ENCODE data around the gene FOXC1. TPM values are rescaled to one million over a fixed set of nuclear protein-coding genes. Genes with fewer than 3 reads are reported as not detected.

FOXC1 gene
- total RNA-seq, 1 experiment from 2014 or later, result not detected

DNA sequence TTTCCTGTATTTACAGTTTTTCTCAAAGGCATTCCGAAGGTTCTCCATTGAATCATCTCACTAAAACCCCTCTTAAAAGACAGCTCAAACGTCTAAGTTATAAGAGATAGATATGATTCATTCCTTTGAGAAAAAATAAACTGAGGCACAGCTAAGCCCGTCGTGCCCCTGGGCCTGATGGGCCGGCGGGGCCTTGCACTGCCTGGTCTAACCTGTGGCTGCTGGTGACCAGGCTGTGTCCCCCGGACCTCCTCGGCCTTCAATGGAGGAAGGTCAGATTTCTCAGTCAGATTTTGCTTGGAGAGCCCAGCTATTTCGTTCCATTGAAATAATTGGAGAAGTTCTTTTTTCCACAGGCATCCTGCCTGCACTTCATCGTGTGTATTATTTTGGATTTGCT is 11.3 kb upstream of the FOXC1 start:
- Histone ChIP-seq H4K20me1 (ENCODE audit: insufficient read depth, low read depth, low read length) (no peaks in the 10 kb centered on the region; the same call in 1 of the 2 replicates), H3K9ac (ENCODE audit: low read length) (no peak overlapping the region), H3K27me3 (ENCODE audit: low read length) (no peaks in the 10 kb centered on the region), H3K9me2 (replicated peaks; ENCODE audit: insufficient read depth, low read length) (no peaks in the 10 kb centered on the region), H2AFZ (ENCODE audit: low read length) (no peak overlapping the region), H3K4me1 (ENCODE audit: low read length) (no peaks in the 10 kb centered on the region), H3K4me2 (ENCODE audit: low read depth, low read length, poor library complexity, severe bottlenecking) (no peak overlapping the region), H3K27ac (ENCODE audit: low read length) (no peak overlapping the region), H3K79me2 (ENCODE audit: low read length) (no peaks in the 10 kb centered on the region), H3K36me3 (ENCODE audit: insufficient read depth, low read length) (no peaks in the 10 kb centered on the region), H3K9me3 (ENCODE audit: low read length) (no peaks in the 10 kb centered on the region), H3K4me3 (ENCODE audit: low read length) (no peak overlapping the region)
- no peak for DNase-seq

DNA sequence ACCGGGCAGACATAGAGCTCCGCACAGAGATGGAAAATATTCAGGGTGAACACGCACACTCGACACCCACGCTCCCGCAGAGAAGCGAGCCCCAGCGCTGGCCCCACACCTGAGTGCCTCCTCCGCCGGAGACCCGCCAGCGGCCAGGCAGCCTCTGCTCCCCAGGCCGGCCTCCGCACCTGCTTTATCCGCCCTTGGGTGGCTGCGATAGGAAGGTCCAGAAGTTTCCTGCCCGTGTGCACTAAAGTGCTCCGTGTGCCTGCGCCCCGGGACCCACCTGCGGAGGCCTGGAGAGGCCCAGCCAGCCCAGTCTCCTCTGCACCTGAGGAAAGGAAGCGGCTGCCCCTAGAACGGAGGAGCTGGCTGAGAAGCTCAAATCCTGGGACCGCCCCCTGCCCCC is 10.8 kb upstream of the FOXC1 start:
- Histone ChIP-seq H3K36me3 (ENCODE audit: insufficient read depth, low read length) (no peaks in the 10 kb centered on the region), H4K20me1 (ENCODE audit: insufficient read depth, low read depth, low read length) (no peaks in the 10 kb centered on the region; the same call in 1 of the 2 replicates), H3K9ac (ENCODE audit: low read length) (no peak overlapping the region), H3K79me2 (ENCODE audit: low read length) (no peaks in the 10 kb centered on the region), H3K27ac (ENCODE audit: low read length) (no peak overlapping the region), H3K4me2 (ENCODE audit: low read depth, low read length, poor library complexity, severe bottlenecking) (no peak overlapping the region), H3K9me2 (replicated peaks; ENCODE audit: insufficient read depth, low read length) (no peaks in the 10 kb centered on the region), H2AFZ (ENCODE audit: low read length) (no peak overlapping the region), H3K27me3 (ENCODE audit: low read length) (no peaks in the 10 kb centered on the region), H3K4me3 (ENCODE audit: low read length) (no peak overlapping the region), H3K4me1 (ENCODE audit: low read length) (no peaks in the 10 kb centered on the region), H3K9me3 (ENCODE audit: low read length) (no peaks in the 10 kb centered on the region)
- no peak for DNase-seq

DNA sequence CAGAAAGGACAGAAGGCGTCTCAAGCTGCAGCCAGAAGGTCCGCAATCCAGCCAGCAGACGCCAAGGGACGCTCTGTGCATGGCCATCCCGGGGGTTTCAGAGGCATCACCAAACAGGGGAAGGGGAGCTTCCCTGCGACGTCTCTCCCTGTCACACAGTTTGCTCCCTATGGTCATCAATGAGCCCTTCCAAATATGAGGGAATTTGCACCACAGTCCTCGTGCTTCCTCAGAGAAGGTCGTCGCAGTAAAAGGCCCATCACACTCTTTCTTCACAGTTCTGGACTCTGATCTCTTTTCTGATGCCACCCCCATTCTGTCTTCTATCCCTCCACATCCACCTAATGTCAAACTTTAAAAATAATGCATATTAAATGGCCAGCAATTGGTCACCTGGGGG is 10.2 kb upstream of the FOXC1 start:
- no peak overlapping the region for H2AFZ ChIP-seq (ENCODE audit: low read length)
- H3K4me1 ChIP-seq (ENCODE audit: low read length), result no peaks in the 10 kb centered on the region
- H3K36me3 ChIP-seq (ENCODE audit: insufficient read depth, low read length), result no peaks in the 10 kb centered on the region
- H3K9ac ChIP-seq (ENCODE audit: low read length), result no peak overlapping the region
- H3K27me3 ChIP-seq (ENCODE audit: low read length), result no peaks in the 10 kb centered on the region
- no peak overlapping the region for H3K4me3 ChIP-seq (ENCODE audit: low read length)
- H3K9me3 ChIP-seq (ENCODE audit: low read length), result no peaks in the 10 kb centered on the region
- no peaks in the 10 kb centered on the region; the same call in 1 of the 2 replicates for H4K20me1 ChIP-seq (ENCODE audit: insufficient read depth, low read depth, low read length)
- no peaks in the 10 kb centered on the region for H3K79me2 ChIP-seq (ENCODE audit: low read length)
- H3K4me2 ChIP-seq (ENCODE audit: low read depth, low read length, poor library complexity, severe bottlenecking), result no peak overlapping the region
- H3K27ac ChIP-seq (ENCODE audit: low read length), result no peak overlapping the region
- no peak for DNase-seq
- H3K9me2 ChIP-seq (replicated peaks; ENCODE audit: insufficient read depth, low read length), result no peaks in the 10 kb centered on the region

DNA sequence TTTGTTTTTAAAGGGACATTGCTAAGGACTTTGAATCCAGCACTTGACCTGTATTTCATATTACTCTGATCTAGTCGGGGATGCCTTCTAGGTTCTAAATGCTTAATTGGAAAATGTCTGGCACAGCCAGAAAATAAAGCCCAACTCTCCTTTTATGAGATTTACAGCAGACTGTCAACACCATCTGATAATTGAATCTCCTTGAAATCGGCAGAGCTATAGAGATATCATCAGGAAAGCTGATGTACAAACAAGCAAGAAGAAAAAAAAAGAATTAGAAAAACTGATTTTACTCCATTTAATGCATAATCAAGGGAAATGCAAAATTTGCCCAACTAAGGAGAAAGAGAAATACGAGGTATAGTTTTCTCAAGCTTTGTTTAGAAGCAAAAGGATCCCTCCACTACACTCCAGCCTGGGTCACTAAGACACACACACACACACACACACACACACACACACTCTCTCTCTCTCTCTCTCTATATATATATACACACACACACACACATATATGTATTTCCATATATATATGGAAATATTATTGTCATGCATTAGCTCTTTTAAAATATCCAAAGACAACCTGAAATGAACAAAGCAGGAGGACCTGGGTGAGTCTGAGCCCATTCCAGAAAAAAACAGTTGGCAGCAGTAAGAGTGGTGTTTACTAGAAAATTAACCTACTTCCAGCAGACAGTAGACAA is 9.5 kb upstream of the FOXC1 start:
- no peaks in the 10 kb centered on the region for H3K4me1 ChIP-seq (ENCODE audit: low read length)
- no peak overlapping the region for H3K9ac ChIP-seq (ENCODE audit: low read length)
- H2AFZ ChIP-seq (ENCODE audit: low read length), result no peak overlapping the region
- no peaks in the 10 kb centered on the region; the same call in 1 of the 2 replicates for H4K20me1 ChIP-seq (ENCODE audit: insufficient read depth, low read depth, low read length)
- H3K36me3 ChIP-seq (ENCODE audit: insufficient read depth, low read length), result no peaks in the 10 kb centered on the region
- no peak overlapping the region for H3K27ac ChIP-seq (ENCODE audit: low read length)
- no peak overlapping the region for H3K4me3 ChIP-seq (ENCODE audit: low read length)
- no peak for DNase-seq
- H3K4me2 ChIP-seq (ENCODE audit: low read depth, low read length, poor library complexity, severe bottlenecking), result no peak overlapping the region
- no peaks in the 10 kb centered on the region for H3K9me3 ChIP-seq (ENCODE audit: low read length)
- H3K79me2 ChIP-seq (ENCODE audit: low read length), result no peaks in the 10 kb centered on the region
- H3K27me3 ChIP-seq (ENCODE audit: low read length), result no peaks in the 10 kb centered on the region
- no peaks in the 10 kb centered on the region for H3K9me2 ChIP-seq (replicated peaks; ENCODE audit: insufficient read depth, low read length)

DNA sequence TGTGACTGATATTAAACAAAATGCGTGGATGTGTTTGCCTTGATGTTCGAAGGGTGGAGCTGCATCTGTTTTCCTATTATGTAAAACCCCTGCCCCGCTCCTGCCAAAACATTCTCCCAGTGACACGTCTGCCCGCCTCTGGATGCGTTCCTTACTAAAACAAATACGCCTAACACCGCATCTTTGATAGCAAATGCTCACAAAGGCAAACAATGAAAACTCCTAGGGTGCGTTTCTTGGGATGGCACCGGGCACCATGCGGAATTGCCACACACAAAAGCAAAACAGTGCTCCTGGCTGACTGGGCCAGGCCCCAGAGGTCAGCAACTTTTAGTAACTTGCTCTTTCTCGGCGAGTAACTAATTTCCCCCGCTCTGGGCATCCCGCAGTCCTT is 9.0 kb upstream of the FOXC1 start:
- Histone ChIP-seq H3K9me3 (ENCODE audit: low read length) (no peaks in the 10 kb centered on the region), H3K27ac (ENCODE audit: low read length) (no peak overlapping the region), H3K9ac (ENCODE audit: low read length) (no peak overlapping the region), H3K27me3 (ENCODE audit: low read length) (no peaks in the 10 kb centered on the region), H3K79me2 (ENCODE audit: low read length) (no peaks in the 10 kb centered on the region), H3K4me1 (ENCODE audit: low read length) (no peaks in the 10 kb centered on the region), H4K20me1 (ENCODE audit: insufficient read depth, low read depth, low read length) (no peaks in the 10 kb centered on the region; the same call in 1 of the 2 replicates), H2AFZ (ENCODE audit: low read length) (no peak overlapping the region), H3K9me2 (replicated peaks; ENCODE audit: insufficient read depth, low read length) (no peaks in the 10 kb centered on the region), H3K36me3 (ENCODE audit: insufficient read depth, low read length) (no peaks in the 10 kb centered on the region), H3K4me3 (ENCODE audit: low read length) (no peak overlapping the region), H3K4me2 (ENCODE audit: low read depth, low read length, poor library complexity, severe bottlenecking) (no peak overlapping the region)
- no peak for DNase-seq

DNA sequence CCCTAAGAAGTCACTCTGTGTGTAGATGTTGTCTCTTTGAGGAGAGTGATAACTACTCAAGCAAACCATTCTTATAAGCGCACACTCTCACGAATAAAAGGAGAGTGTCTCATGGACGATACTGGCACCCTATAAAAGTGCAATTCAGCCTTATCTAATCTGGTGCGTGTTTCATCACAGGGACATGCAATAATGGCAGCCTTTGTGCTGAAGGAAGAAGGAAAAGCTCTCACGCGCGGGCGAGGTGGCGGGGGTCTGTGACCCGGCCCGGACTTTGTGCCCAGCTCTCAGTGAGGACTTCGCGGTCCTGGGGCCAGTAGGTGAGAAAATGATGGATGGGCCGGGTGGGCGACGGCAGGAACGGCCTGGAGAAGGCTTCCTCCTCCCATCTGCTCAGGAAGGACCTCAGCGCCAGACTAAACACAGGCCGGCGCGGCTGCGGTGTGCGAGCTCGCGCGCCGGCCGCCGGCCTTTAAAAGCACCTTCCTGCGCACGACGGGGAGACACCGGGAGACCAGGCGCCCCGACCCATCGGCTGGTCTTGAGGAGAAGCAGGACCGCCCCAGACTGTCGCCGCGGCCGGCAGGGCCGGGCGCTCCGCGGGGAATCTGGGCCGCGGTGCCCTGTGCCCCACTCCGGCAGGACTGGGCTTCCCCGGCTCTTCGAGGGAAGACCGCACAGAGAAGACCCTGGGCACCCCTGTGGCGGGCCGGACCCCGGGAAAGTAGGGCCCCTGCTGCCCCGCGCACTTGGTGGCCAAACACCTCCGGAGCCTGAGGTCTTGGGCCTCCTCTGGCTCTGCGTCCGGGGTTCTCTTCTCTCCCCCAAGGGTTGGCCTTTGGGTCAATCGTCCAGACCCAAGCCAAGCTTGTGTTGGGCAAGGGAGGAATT is 8.3 kb upstream of the FOXC1 start:
- Histone ChIP-seq H3K27me3 (ENCODE audit: low read length) (no peaks in the 10 kb centered on the region), H3K79me2 (ENCODE audit: low read length) (no peaks in the 10 kb centered on the region), H3K9me2 (replicated peaks; ENCODE audit: insufficient read depth, low read length) (no peaks in the 10 kb centered on the region), H3K4me3 (ENCODE audit: low read length) (no peak overlapping the region), H3K4me1 (ENCODE audit: low read length) (no peaks in the 10 kb centered on the region), H3K9me3 (ENCODE audit: low read length) (no peaks in the 10 kb centered on the region), H3K4me2 (ENCODE audit: low read depth, low read length, poor library complexity, severe bottlenecking) (no peak overlapping the region), H2AFZ (ENCODE audit: low read length) (no peak overlapping the region), H3K36me3 (ENCODE audit: insufficient read depth, low read length) (no peaks in the 10 kb centered on the region), H3K9ac (ENCODE audit: low read length) (no peak overlapping the region), H3K27ac (ENCODE audit: low read length) (no peak overlapping the region), H4K20me1 (ENCODE audit: insufficient read depth, low read depth, low read length) (no peaks in the 10 kb centered on the region; the same call in 1 of the 2 replicates)
- no peak for DNase-seq

DNA sequence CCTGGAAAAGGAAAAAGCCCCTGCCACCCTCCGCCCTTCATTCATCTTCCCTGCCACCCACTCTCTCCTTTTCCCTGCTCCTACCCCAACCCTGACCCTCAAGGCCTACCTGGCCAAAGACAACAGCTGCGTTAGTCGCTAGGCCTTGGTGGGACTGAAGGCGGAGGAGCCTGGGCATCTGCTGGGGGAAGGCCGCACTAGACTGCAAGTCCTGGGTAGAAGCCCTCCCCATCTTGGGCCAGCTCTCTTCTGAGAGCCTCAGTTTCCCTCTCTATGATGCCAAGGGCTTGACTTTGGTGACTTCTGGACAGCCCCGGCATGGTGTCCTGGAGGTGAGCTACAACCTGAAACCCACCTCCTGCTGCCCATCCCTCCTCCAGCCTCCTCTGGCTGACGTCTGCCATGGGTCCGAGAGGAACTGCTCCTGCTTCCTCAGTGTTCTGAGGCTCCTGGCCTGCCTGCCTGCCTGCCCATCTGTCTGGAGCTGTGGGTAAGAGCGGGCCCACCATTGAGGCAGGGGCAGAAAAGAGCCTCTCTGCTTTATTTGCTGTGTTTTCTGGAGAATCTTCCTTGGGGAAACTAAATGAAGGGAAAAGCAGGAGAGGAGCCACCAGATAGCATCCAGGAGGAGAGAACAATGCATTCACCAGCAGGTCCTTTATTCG is 7.5 kb upstream of the FOXC1 start:
- DNase-seq, result no peak
- H3K27me3 ChIP-seq (ENCODE audit: low read length), result no peaks in the 10 kb centered on the region

DNA sequence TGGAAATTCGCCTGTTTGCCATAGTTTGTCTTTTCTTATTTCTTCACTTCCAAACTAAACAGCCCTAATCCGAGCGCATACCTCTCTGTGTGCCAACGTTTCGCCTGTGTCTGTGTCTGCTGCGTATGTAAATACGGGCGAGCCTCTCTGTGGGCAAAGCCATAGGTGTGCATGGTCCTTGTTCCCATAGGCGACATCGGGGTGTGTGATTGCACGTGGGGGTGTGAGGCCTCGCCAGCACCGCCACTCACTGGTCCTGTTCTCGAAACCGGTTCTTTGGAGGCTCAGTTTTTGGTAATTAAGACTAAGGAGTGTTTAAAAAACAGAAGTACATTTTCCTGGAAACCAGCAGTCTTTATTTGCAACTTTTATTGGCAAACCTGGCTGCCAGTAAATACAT is 6.0 kb upstream of the FOXC1 start:
- Histone ChIP-seq H4K20me1 (ENCODE audit: insufficient read depth, low read depth, low read length) (no peaks in the 10 kb centered on the region), H3K36me3 (ENCODE audit: insufficient read depth, low read length) (no peaks in the 10 kb centered on the region), H2AFZ (ENCODE audit: low read length) (no peak overlapping the region), H3K4me1 (ENCODE audit: low read length) (peaks cover 2% of the 10 kb centered on the region; the same call in 1 of the 2 replicates), H3K4me3 (ENCODE audit: low read length) (no peak overlapping the region), H3K27ac (ENCODE audit: low read length) (no peak overlapping the region), H3K4me2 (ENCODE audit: low read depth, low read length, poor library complexity, severe bottlenecking) (no peak overlapping the region), H3K9me3 (ENCODE audit: low read length) (no peaks in the 10 kb centered on the region), H3K9ac (ENCODE audit: low read length) (no peak overlapping the region), H3K79me2 (ENCODE audit: low read length) (no peaks in the 10 kb centered on the region), H3K27me3 (ENCODE audit: low read length) (no peaks in the 10 kb centered on the region), H3K9me2 (replicated peaks; ENCODE audit: insufficient read depth, low read length) (no peaks in the 10 kb centered on the region)
- no peak for DNase-seq

More for the DNA sequence above, 7.5 kb upstream of the FOXC1 start:
- Histone ChIP-seq H3K9ac (ENCODE audit: low read length) (no peak overlapping the region), H3K4me2 (ENCODE audit: low read depth, low read length, poor library complexity, severe bottlenecking) (no peak overlapping the region), H3K4me1 (ENCODE audit: low read length) (peaks cover under 1% of the 10 kb centered on the region; the same call in 1 of the 2 replicates), H3K79me2 (ENCODE audit: low read length) (no peaks in the 10 kb centered on the region), H3K9me2 (replicated peaks; ENCODE audit: insufficient read depth, low read length) (no peaks in the 10 kb centered on the region), H3K27ac (ENCODE audit: low read length) (no peak overlapping the region), H3K9me3 (ENCODE audit: low read length) (no peaks in the 10 kb centered on the region), H3K4me3 (ENCODE audit: low read length) (no peak overlapping the region), H4K20me1 (ENCODE audit: insufficient read depth, low read depth, low read length) (no peaks in the 10 kb centered on the region; the same call in 1 of the 2 replicates), H2AFZ (ENCODE audit: low read length) (no peak overlapping the region), H3K36me3 (ENCODE audit: insufficient read depth, low read length) (no peaks in the 10 kb centered on the region)
